H9 (cell line): Measurements from ENCODE around the gene AGTRAP. TPM values are rescaled to one million over a fixed set of nuclear protein-coding genes. Genes with fewer than 3 reads are reported as not detected.

Experiments used
- DNase-seq: peaks from one replicate; pipeline ENCODE4 v3.0.0-alpha.2; 2017
- H2AFZ ChIP-seq: one replicate; pipeline ENCODE4 v1.6.1; 2013; ENCODE audit warnings: mild to moderate bottlenecking, low read length, control low read depth, moderate library complexity
- H2AK5ac ChIP-seq: 2 replicates; pipeline ENCODE4 v1.6.1; 2013; ENCODE audit warnings: low read length, control low read depth, mixed read lengths; ENCODE audit not compliant: insufficient read length
- H2BK120ac ChIP-seq: one replicate; pipeline ENCODE4 v1.6.1; 2013; ENCODE audit warnings: low read depth, mild to moderate bottlenecking, low read length, control low read depth, inconsistent platforms; ENCODE audit not compliant: poor library complexity, severe bottlenecking
- H2BK12ac ChIP-seq: 2 replicates; pipeline ENCODE4 v1.6.1; 2013; ENCODE audit warnings: low read length, control low read depth, mixed read lengths, low read depth; ENCODE audit not compliant: insufficient read length
- H2BK15ac ChIP-seq: 2 replicates; pipeline ENCODE4 v1.6.1; 2013; ENCODE audit warnings: low read depth, low read length, control low read depth
- H2BK20ac ChIP-seq: one replicate; pipeline ENCODE4 v1.6.1; 2013; ENCODE audit warnings: low read depth, mild to moderate bottlenecking, low read length, control low read depth, inconsistent platforms; ENCODE audit not compliant: poor library complexity, severe bottlenecking
- H2BK5ac ChIP-seq: 2 replicates; pipeline ENCODE4 v1.6.1; 2013; ENCODE audit warnings: low read length, control low read depth, mixed read lengths; ENCODE audit not compliant: insufficient read length
- H3K14ac ChIP-seq: 2 replicates; pipeline ENCODE4 v1.6.1; 2013; ENCODE audit warnings: low read length, control low read depth; ENCODE audit not compliant: insufficient read depth
- H3K18ac ChIP-seq: 2 replicates; pipeline ENCODE4 v1.6.1; 2013; ENCODE audit warnings: low read depth, mild to moderate bottlenecking, mixed read lengths, low read length, control low read depth; ENCODE audit not compliant: insufficient read length
- H3K23ac ChIP-seq: 2 replicates; pipeline ENCODE4 v1.6.1; 2013; ENCODE audit warnings: low read length, control low read depth, mixed read lengths, low read depth; ENCODE audit not compliant: insufficient read length
- H3K23me2 ChIP-seq: 2 replicates; pipeline ENCODE4 v1.6.1; 2013; ENCODE audit warnings: low read depth, mild to moderate bottlenecking, mixed read lengths, low read length, control low read depth; ENCODE audit not compliant: insufficient read length, poor library complexity, severe bottlenecking
- H3K27ac ChIP-seq: 2 replicates; pipeline ENCODE4 v1.5.1; 2013; ENCODE audit warnings: low read length, control low read depth, mixed read lengths, low read depth; ENCODE audit not compliant: insufficient read length
- H3K27me3 ChIP-seq: 2 replicates; pipeline ENCODE4 v1.6.1; 2013; ENCODE audit warnings: low read length, control low read depth, inconsistent platforms; ENCODE audit not compliant: insufficient read depth
- H3K4ac ChIP-seq: 2 replicates; pipeline ENCODE4 v1.6.1; 2013; ENCODE audit warnings: low read depth, mild to moderate bottlenecking, control low read depth, inconsistent platforms, low read length, moderate library complexity
- H3K4me1 ChIP-seq: 2 replicates; pipeline ENCODE4 v1.6.1; 2013; ENCODE audit warnings: low read length, control low read depth, inconsistent platforms; ENCODE audit not compliant: insufficient read depth
- H3K4me2 ChIP-seq: 2 replicates; pipeline ENCODE4 v1.6.1; 2013; ENCODE audit warnings: low read length, control low read depth, mixed read lengths; ENCODE audit not compliant: insufficient read length, insufficient read depth
- H3K56ac ChIP-seq: 2 replicates; pipeline ENCODE4 v1.6.1; 2013; ENCODE audit warnings: low read depth, mild to moderate bottlenecking, mixed read lengths, low read length, control low read depth; ENCODE audit not compliant: insufficient read length
- H3K79me1 ChIP-seq: 2 replicates; pipeline ENCODE4 v1.6.1; 2013; ENCODE audit warnings: low read depth, mild to moderate bottlenecking, moderate library complexity, low read length, control low read depth, inconsistent platforms; ENCODE audit not compliant: insufficient read depth, poor library complexity, severe bottlenecking
- H3K79me2 ChIP-seq: 2 replicates; pipeline ENCODE4 v1.6.1; 2013; ENCODE audit warnings: low read length, control low read depth, inconsistent platforms; ENCODE audit not compliant: insufficient read depth
- H3K9ac ChIP-seq: 2 replicates; pipeline ENCODE4 v1.6.1; 2013; ENCODE audit warnings: low read length, control low read depth, mixed read lengths; ENCODE audit not compliant: insufficient read length; ENCODE audit errors: extremely low read depth
- H3K9me3 ChIP-seq: one replicate; pipeline ENCODE4 v1.6.1; 2013; ENCODE audit warnings: low read depth, low read length, inconsistent platforms; ENCODE audit not compliant: control insufficient read depth
- H3T11ph ChIP-seq: one replicate; pipeline ENCODE4 v1.6.1; 2013; ENCODE audit warnings: mild to moderate bottlenecking, low read length, control low read depth, inconsistent platforms
- H4K20me1 ChIP-seq: one replicate; pipeline ENCODE4 v1.6.1; 2013; ENCODE audit not compliant: control insufficient read depth, insufficient read length, insufficient read depth
- H4K5ac ChIP-seq: 2 replicates; pipeline ENCODE4 v1.6.1; 2013; ENCODE audit warnings: low read depth, mild to moderate bottlenecking, mixed read lengths, low read length, control low read depth; ENCODE audit not compliant: insufficient read length
- H4K8ac ChIP-seq: replicated peaks from 2 replicates; pipeline ENCODE4 v1.6.1; 2013; ENCODE audit warnings: low read length, control low read depth, mixed read lengths, low read depth; ENCODE audit not compliant: insufficient read length
- H4K91ac ChIP-seq: 2 replicates; pipeline ENCODE4 v1.6.1; 2013; ENCODE audit warnings: low read depth, mild to moderate bottlenecking, moderate library complexity, mixed read lengths, low read length, control low read depth; ENCODE audit not compliant: insufficient read length
- H3K27ac Mint-ChIP-seq, 3 experiments: 2 replicates in 2 of 3; 3 replicates in 1 of 3; pipeline ENCODE4 v1.8.0; 2020 to 2021; ENCODE audit warnings: mixed read lengths in 3 of 3, mild to moderate bottlenecking in 1 of 3, moderate library complexity in 1 of 3
- H3K27me3 Mint-ChIP-seq: 2 replicates; pipeline ENCODE4 v1.8.0; 2021; ENCODE audit warnings: low read depth, mild to moderate bottlenecking, moderate library complexity, mixed read lengths
- H3K36me3 Mint-ChIP-seq, 3 experiments: 2 replicates in 2 of 3; 3 replicates in 1 of 3; pipeline ENCODE4 v1.8.0; 2020 to 2021; ENCODE audit warnings: low read depth in 3 of 3, mixed read lengths in 3 of 3; ENCODE audit not compliant: insufficient read depth in 1 of 3
- H3K4me1 Mint-ChIP-seq, 2 experiments: 2 replicates each; pipeline ENCODE4 v1.8.0; 2020; ENCODE audit warnings: mixed read lengths in 2 of 2
- H3K4me3 Mint-ChIP-seq, 2 experiments: 2 replicates in 1 of 2; 3 replicates in 1 of 2; pipeline ENCODE4 v1.8.0; 2020 to 2021; ENCODE audit warnings: mild to moderate bottlenecking in 2 of 2, mixed read lengths in 2 of 2, moderate library complexity in 1 of 2
- H3K9me3 Mint-ChIP-seq, 2 experiments: 2 replicates in 1 of 2; 3 replicates in 1 of 2; pipeline ENCODE4 v1.8.0; 2020; ENCODE audit warnings: mild to moderate bottlenecking in 2 of 2, mixed read lengths in 2 of 2, moderate library complexity in 1 of 2
- CTCF ChIP-seq: fragments of 200-600 bp; sonication (generic); conservative IDR thresholded peaks from 3 replicates; pipeline ENCODE4 v1.8.0; 2021; ENCODE audit warnings: antibody characterized with exemption, mild to moderate bottlenecking
- WGBS: extraction: QIAGEN DNeasy Blood & Tissue Kit; methylation state at CpG from one replicate; pipeline ENCODE4 v1.1.7; 2013; ENCODE audit warnings: missing lambda C conversion rate, low lambda C conversion rate, mixed read lengths; ENCODE audit not compliant: insufficient read length; ENCODE audit errors: extremely low coverage; 5-methylcytosine and 5-hydroxymethylcytosine counted together
- total RNA-seq: library from RNA; stranded (reverse); gene quantifications from 2 replicates; pipeline ENCODE4 v1.2.1, GENCODE V29; 2021

The AGTRAP gene
- total RNA-seq, 1 experiment from 2014 or later: 60.9 TPM

- no peak overlapping the region for H2BK20ac ChIP-seq
- H3K27me3 Mint-ChIP-seq: no peaks in the 10 kb centered on the region
- H2BK5ac ChIP-seq: no peak overlapping the region
- H3K4me3 Mint-ChIP-seq: no peak overlapping the region
- H4K91ac ChIP-seq: no peak overlapping the region
- H3K23ac ChIP-seq: no peak overlapping the region
- H3K23me2 ChIP-seq: no peaks in the 10 kb centered on the region
- no peak overlapping the region for H4K5ac ChIP-seq
- H3K9me3 Mint-ChIP-seq: no peaks in the 10 kb centered on the region
- no peak overlapping the region for H3K4ac ChIP-seq
- no peak overlapping the region for H2AK5ac ChIP-seq
- no peak for TF ChIP-seq CTCF
- no peaks in the 10 kb centered on the region for H3K9me3 ChIP-seq
- no peak overlapping the region for H3K9ac ChIP-seq
- H3K27ac ChIP-seq: no peak overlapping the region
- H3K27ac Mint-ChIP-seq: peak overlapping the region in 2 of 3 experiments; percentile 20 to 45; a peak in 1 of 7 replicates
- no peak overlapping the region for H2BK12ac ChIP-seq
- WGBS: no CpG with 5 or more reads among the region's 11 CpGs
- peaks cover 2% of the 10 kb centered on the region; the same call in 1 of the 2 replicates for H3K4me1 ChIP-seq
- no peak overlapping the region for H3T11ph ChIP-seq
- no peak overlapping the region for H2AFZ ChIP-seq
- no peak overlapping the region for H4K8ac ChIP-seq
- no peak overlapping the region for H3K56ac ChIP-seq
- no peaks in the 10 kb centered on the region for H4K20me1 ChIP-seq
- H3K79me1 ChIP-seq: no peaks in the 10 kb centered on the region
- H3K79me2 ChIP-seq: no peaks in the 10 kb centered on the region
- peaks cover 12 to 41% (median 36%) of the 10 kb centered on the region in 3 experiments; a peak in 6 of 7 replicates for H3K36me3 Mint-ChIP-seq
- no peak overlapping the region; the same call in 1 of the 2 replicates for H3K14ac ChIP-seq
- DNase-seq: no peak
- no peak overlapping the region for H3K18ac ChIP-seq
- H2BK15ac ChIP-seq: no peak overlapping the region
- no peak overlapping the region for H2BK120ac ChIP-seq
- H3K4me2 ChIP-seq: no peak overlapping the region
- no peaks in the 10 kb centered on the region for H3K27me3 ChIP-seq
- peaks cover 6 to 11% of the 10 kb centered on the region in 2 experiments for H3K4me1 Mint-ChIP-seq
Measured at GRCh38 chr1:11792106-11792505, 56.2 kb downstream of the AGTRAP start.
